H1 (cell line): ENCODE measurements around the gene SH2D1B. TPM values are rescaled to one million over a fixed set of nuclear protein-coding genes. Genes with fewer than 3 reads are reported as not detected.
"Not testable (repeated sequence)": the region's sequence is repeated elsewhere in the genome, so short reads cannot be mapped to it uniquely, and the experiment has no call there.

Experiments
- CTCF ChIA-PET: fragments of 300-600 bp; sonication (Branson Sonifier 250); formaldehyde crosslinking; loops from one replicate; lab custom pipeline; 2021; ENCODE audit not compliant: partially characterized antibody; lab: Charles Lee
- POLR2A ChIA-PET: fragments of 300-600 bp; sonication (Branson Sonifier 250); formaldehyde crosslinking; loops from one replicate; lab custom pipeline; 2021; ENCODE audit warnings: inconsistent platforms; ENCODE audit not compliant: partially characterized antibody; lab: Charles Lee
- DNase-seq, 2 experiments: peaks; one replicate each; pipeline versions ENCODE4 v3.0.0 to v3.0.0-alpha.2; 2010 to 2022; ENCODE audit warnings: low spot score in 2 of 2, low read depth in 1 of 2, mixed read lengths in 1 of 2
- FAIRE-seq: peaks from 2 replicates; lab custom pipeline; 2011; peaks lifted over from hg19 to GRCh38; lab: Jason Lieb, UNC
- H2AFZ ChIP-seq: 2 replicates; pipeline ENCODE4 v1.8.1; 2012; ENCODE audit warnings: low read length, inconsistent platforms
- H2AK5ac ChIP-seq: 2 replicates; pipeline ENCODE4 v1.6.1; 2013; ENCODE audit warnings: low read depth, low read length
- H2BK120ac ChIP-seq: replicated peaks from 2 replicates; pipeline ENCODE3; 2013; ENCODE audit warnings: low read depth, low read length, inconsistent platforms
- H2BK12ac ChIP-seq: 2 replicates; pipeline ENCODE4 v1.6.1; 2013; ENCODE audit warnings: low read depth, low read length
- H2BK15ac ChIP-seq: 2 replicates; pipeline ENCODE4 v1.6.1; 2013; ENCODE audit warnings: low read length
- H2BK20ac ChIP-seq: 2 replicates; pipeline ENCODE4 v1.6.1; 2013; ENCODE audit warnings: low read length
- H2BK5ac ChIP-seq: 2 replicates; pipeline ENCODE4 v1.6.1; 2013; ENCODE audit warnings: low read depth, low read length
- H3K14ac ChIP-seq: 2 replicates; pipeline ENCODE4 v1.6.1; 2013; ENCODE audit warnings: inconsistent platforms; ENCODE audit not compliant: insufficient read length
- H3K18ac ChIP-seq: 2 replicates; pipeline ENCODE4 v1.6.1; 2013; ENCODE audit warnings: low read length; ENCODE audit errors: extremely low read depth
- H3K23ac ChIP-seq: 2 replicates; pipeline ENCODE4 v1.6.1; 2013; ENCODE audit warnings: inconsistent platforms; ENCODE audit not compliant: insufficient read length
- H3K23me2 ChIP-seq: 2 replicates; pipeline ENCODE4 v1.6.1; 2013; ENCODE audit warnings: low read depth, low read length
- H3K27ac ChIP-seq: 2 replicates; pipeline ENCODE4 v1.6.1; 2011; ENCODE audit warnings: low read depth, low read length, inconsistent platforms
- H3K27me3 ChIP-seq, 4 experiments: replicated peaks in 1 of 4; 1 replicate in 1 of 4; 2 replicates in 3 of 4; pipeline versions ENCODE4 v1.6.1 to v1.8.1; 2011 to 2013; ENCODE audit warnings: low read length in 3 of 4, mild to moderate bottlenecking in 3 of 4, inconsistent platforms in 2 of 4, mixed read lengths in 2 of 4, moderate library complexity in 1 of 4; ENCODE audit not compliant: control insufficient read depth in 3 of 4, insufficient read depth in 3 of 4; ENCODE audit errors: extremely low read depth in 1 of 4
- H3K36me3 ChIP-seq, 4 experiments: 2 replicates each; pipeline versions ENCODE4 v1.6.1 to v1.8.1; 2011 to 2013; ENCODE audit warnings: mild to moderate bottlenecking in 4 of 4, low read length in 3 of 4, moderate library complexity in 2 of 4, control low read depth in 1 of 4, inconsistent platforms in 1 of 4; ENCODE audit not compliant: insufficient read depth in 4 of 4, control insufficient read depth in 2 of 4
- H3K4ac ChIP-seq: replicated peaks from 2 replicates; pipeline ENCODE3; 2013; ENCODE audit warnings: low read length, low read depth, mixed read lengths, inconsistent platforms; ENCODE audit not compliant: insufficient read length
- H3K4me1 ChIP-seq, 4 experiments: replicated peaks in 1 of 4; 1 replicate in 1 of 4; 2 replicates in 3 of 4; pipeline versions ENCODE4 v1.6.1 to v1.8.1; 2011 to 2013; ENCODE audit warnings: low read length in 3 of 4, inconsistent platforms in 2 of 4, mixed read lengths in 1 of 4; ENCODE audit not compliant: insufficient read depth in 4 of 4, control insufficient read depth in 3 of 4
- H3K4me2 ChIP-seq, 2 experiments: 2 replicates each; pipeline versions ENCODE4 v1.6.1 to v1.8.1; 2011 to 2013; ENCODE audit warnings: low read depth in 2 of 2, low read length in 2 of 2, control low read depth in 1 of 2, inconsistent platforms in 1 of 2, mild to moderate bottlenecking in 1 of 2; ENCODE audit not compliant: insufficient read depth in 1 of 2
- H3K4me3 ChIP-seq, 4 experiments: fragments of 200-600, 300-600 bp in 1 of 4; sonication (generic), shearing (Covaris generic), sonication (Bioruptor Twin) in 1 of 4; 2 replicates each; pipeline versions ENCODE4 v1.5.1 to v1.8.1; 2011 to 2016; ENCODE audit warnings: low read length in 4 of 4, low read depth in 3 of 4, control low read depth in 2 of 4, inconsistent platforms in 2 of 4, mild to moderate bottlenecking in 2 of 4, mixed read lengths in 1 of 4, moderate library complexity in 1 of 4; ENCODE audit not compliant: insufficient read depth in 2 of 4; ENCODE audit errors: extremely low read depth in 1 of 4
- H3K56ac ChIP-seq: replicated peaks from 2 replicates; pipeline ENCODE3; 2013; ENCODE audit warnings: low read depth, mild to moderate bottlenecking, mixed read lengths, low read length, inconsistent platforms; ENCODE audit not compliant: insufficient read length
- H3K79me1 ChIP-seq: 2 replicates; pipeline ENCODE4 v1.6.1; 2013; ENCODE audit warnings: low read depth, low read length, control low read depth
- H3K79me2 ChIP-seq, 2 experiments: 2 replicates each; pipeline versions ENCODE4 v1.6.1 to v1.8.1; 2012 to 2013; ENCODE audit warnings: low read length in 2 of 2, mild to moderate bottlenecking in 2 of 2, inconsistent platforms in 1 of 2; ENCODE audit not compliant: insufficient read depth in 2 of 2, control insufficient read depth in 1 of 2
- H3K9ac ChIP-seq, 4 experiments: replicated peaks in 1 of 4; 1 replicate in 1 of 4; 2 replicates in 3 of 4; pipeline versions ENCODE4 v1.6.1 to v1.8.1; 2011 to 2013; ENCODE audit warnings: low read depth in 3 of 4, low read length in 3 of 4, control low read depth in 2 of 4, mild to moderate bottlenecking in 2 of 4, moderate library complexity in 2 of 4, inconsistent platforms in 1 of 4; ENCODE audit errors: extremely low read depth in 1 of 4
- H3K9me3 ChIP-seq, 2 experiments: 2 replicates each; pipeline versions ENCODE4 v1.6.1 to v1.8.1; 2012 to 2013; ENCODE audit warnings: mild to moderate bottlenecking in 2 of 2, moderate library complexity in 2 of 2, control low read depth in 1 of 2, inconsistent platforms in 1 of 2, low read depth in 1 of 2, low read length in 1 of 2, mixed read lengths in 1 of 2; ENCODE audit not compliant: insufficient read depth in 2 of 2
- H4K20me1 ChIP-seq, 2 experiments: replicated peaks in 1 of 2; 2 replicates each; pipeline versions ENCODE3 to v1.8.1; 2011 to 2013; ENCODE audit warnings: inconsistent platforms in 2 of 2, low read length in 2 of 2, mild to moderate bottlenecking in 1 of 2; ENCODE audit not compliant: insufficient read depth in 2 of 2, control insufficient read depth in 1 of 2
- H4K5ac ChIP-seq: 2 replicates; pipeline ENCODE4 v1.6.1; 2013; ENCODE audit warnings: low read length, low read depth, mixed read lengths, inconsistent platforms; ENCODE audit not compliant: insufficient read length
- H4K8ac ChIP-seq: 2 replicates; pipeline ENCODE4 v1.8.0; 2013; ENCODE audit warnings: mild to moderate bottlenecking, moderate library complexity, low read length, inconsistent platforms; ENCODE audit not compliant: insufficient read depth; ENCODE audit errors: extremely low read depth
- H4K91ac ChIP-seq: replicated peaks from 2 replicates; pipeline ENCODE3; 2013; ENCODE audit warnings: low read length, mixed read lengths, inconsistent platforms; ENCODE audit not compliant: insufficient read length
- WGBS, 2 experiments: shearing (Covaris generic) in 1 of 2; methylation state at CpG; one replicate each; pipeline versions ENCODE4 v1.1.6 to v1.1.7; 2013 to 2015; ENCODE audit warnings: low lambda C conversion rate in 2 of 2, mixed read lengths in 2 of 2, inconsistent platforms in 1 of 2, low coverage in 1 of 2, missing lambda C conversion rate in 1 of 2; ENCODE audit not compliant: insufficient replicate concordance in 2 of 2, insufficient coverage in 1 of 2, insufficient read length in 1 of 2; ENCODE audit errors: extremely low coverage in 1 of 2, missing lambda C conversion rate in 1 of 2; 5-methylcytosine and 5-hydroxymethylcytosine counted together
- polyA plus RNA-seq, 7 experiments: library from polyadenylated mRNA; depleted of rRNA in 3 of 7; stranded (reverse) in 5 of 7; unstranded in 2 of 7; fragments of >200 nt in 5 of 7; fragments of 200-250 nt in 2 of 7; gene quantifications; 1 replicate in 5 of 7; 2 replicates in 1 of 7; 4 replicates in 1 of 7; pipeline versions ENCODE4 v1.2.1 to v1.2.3, GENCODE V29; 2011 to 2013; ENCODE audit warnings: missing spikeins in 2 of 7, mixed read lengths in 2 of 7
- total RNA-seq: library from RNA; stranded (reverse); fragmentation: NEBNext Ultra II Directional; extraction: Animal tissue kit (Norgen Biotek cat#: 25700); gene quantifications from 2 replicates; pipeline ENCODE4 v1.2.1, GENCODE V29; 2021

The SH2D1B gene
- total and polyA plus RNA-seq, 2 of the 8 experiments (the other 6 are each of a cell fraction or from before 2014, with no cell fraction given), result not detected

GRCh38 chr1:162351874-162352273, 60.1 kb downstream of the SH2D1B start:
- H3K79me2 ChIP-seq, POLR2A ChIA-PET, DNase-seq: not testable (repeated sequence)

More at GRCh38 chr1:162351874-162352273, 60.1 kb downstream of the SH2D1B start:
- WGBS, 2 experiments, result 79% methylated on average over 3 of the region's 4 CpGs; no CpG with 5 or more reads in 1 of the 2 experiments
- H4K91ac ChIP-seq, FAIRE-seq, H4K20me1 ChIP-seq, H3K4ac ChIP-seq, H2AK5ac ChIP-seq, H3K18ac ChIP-seq, H3K4me1 ChIP-seq, H4K5ac ChIP-seq, H2BK20ac ChIP-seq, H3K4me3 ChIP-seq, H3K9me3 ChIP-seq, H3K4me2 ChIP-seq, H3K14ac ChIP-seq, H2BK12ac ChIP-seq, H3K79me1 ChIP-seq, H3K56ac ChIP-seq, H2AFZ ChIP-seq, H4K8ac ChIP-seq, H3K36me3 ChIP-seq, H2BK5ac ChIP-seq, H2BK15ac ChIP-seq, H3K23ac ChIP-seq, H3K27me3 ChIP-seq, H3K9ac ChIP-seq, H3K27ac ChIP-seq, H2BK120ac ChIP-seq, H3K23me2 ChIP-seq: not testable (repeated sequence)
- CTCF ChIA-PET, result interaction anchor here (1.3 to 1.8 kb wide), 3 partner anchors 39 to 296 kb away, joined by 3 to 7 read pairs (median 6); no protein-coding TSS in a partner anchor
